PFSK-1 (cell line): ENCODE results near the gene TFDP2.

Source experiments
- POLR2AphosphoS5 ChIP-seq: IDR thresholded peaks from 2 replicates; pipeline ENCODE4 v1.6.1; 2012; ENCODE audit warnings: low read depth, mild to moderate bottlenecking, control low read depth, low read length, moderate library complexity
- SIN3A ChIP-seq: IDR thresholded peaks from 2 replicates; pipeline ENCODE4 v1.6.1; 2012; ENCODE audit warnings: mild to moderate bottlenecking, low read length, moderate library complexity, borderline replicate concordance; ENCODE audit not compliant: insufficient read depth
- TF ChIP-seq, protein P1 (sequence below), 2 experiments: IDR thresholded peaks; 2 replicates each; pipeline versions ENCODE4 v1.6.1 to v1.8.0; 2011 to 2012; ENCODE audit warnings: low read depth in 2 of 2, low read length in 2 of 2, control low read depth in 1 of 2, inconsistent platforms in 1 of 2, mild to moderate bottlenecking in 1 of 2, moderate library complexity in 1 of 2; ENCODE audit not compliant: insufficient read depth in 1 of 2

DNA sequence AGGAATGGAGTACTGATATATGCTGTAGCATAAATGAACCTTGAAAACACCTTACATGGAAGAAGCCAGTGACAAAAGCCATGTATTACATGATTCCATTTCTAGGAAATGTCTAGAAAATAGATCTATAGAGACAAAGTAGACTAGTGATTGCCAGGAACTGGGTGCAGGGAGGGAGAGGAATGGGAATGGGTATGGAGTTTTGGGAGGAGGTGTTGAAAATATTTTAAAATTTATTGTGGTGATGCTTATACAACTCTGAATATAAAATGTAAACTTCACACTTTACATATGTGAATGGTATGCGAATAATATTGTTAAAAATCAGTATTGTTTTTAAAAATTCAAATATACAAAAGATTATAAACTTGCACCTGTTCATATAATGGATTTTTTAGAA is 250.4 kb downstream of the TFDP2 start:
- TF ChIP-seq POLR2AphosphoS5 (no peak), SIN3A (no peak)
- TF ChIP-seq, protein P1, sequence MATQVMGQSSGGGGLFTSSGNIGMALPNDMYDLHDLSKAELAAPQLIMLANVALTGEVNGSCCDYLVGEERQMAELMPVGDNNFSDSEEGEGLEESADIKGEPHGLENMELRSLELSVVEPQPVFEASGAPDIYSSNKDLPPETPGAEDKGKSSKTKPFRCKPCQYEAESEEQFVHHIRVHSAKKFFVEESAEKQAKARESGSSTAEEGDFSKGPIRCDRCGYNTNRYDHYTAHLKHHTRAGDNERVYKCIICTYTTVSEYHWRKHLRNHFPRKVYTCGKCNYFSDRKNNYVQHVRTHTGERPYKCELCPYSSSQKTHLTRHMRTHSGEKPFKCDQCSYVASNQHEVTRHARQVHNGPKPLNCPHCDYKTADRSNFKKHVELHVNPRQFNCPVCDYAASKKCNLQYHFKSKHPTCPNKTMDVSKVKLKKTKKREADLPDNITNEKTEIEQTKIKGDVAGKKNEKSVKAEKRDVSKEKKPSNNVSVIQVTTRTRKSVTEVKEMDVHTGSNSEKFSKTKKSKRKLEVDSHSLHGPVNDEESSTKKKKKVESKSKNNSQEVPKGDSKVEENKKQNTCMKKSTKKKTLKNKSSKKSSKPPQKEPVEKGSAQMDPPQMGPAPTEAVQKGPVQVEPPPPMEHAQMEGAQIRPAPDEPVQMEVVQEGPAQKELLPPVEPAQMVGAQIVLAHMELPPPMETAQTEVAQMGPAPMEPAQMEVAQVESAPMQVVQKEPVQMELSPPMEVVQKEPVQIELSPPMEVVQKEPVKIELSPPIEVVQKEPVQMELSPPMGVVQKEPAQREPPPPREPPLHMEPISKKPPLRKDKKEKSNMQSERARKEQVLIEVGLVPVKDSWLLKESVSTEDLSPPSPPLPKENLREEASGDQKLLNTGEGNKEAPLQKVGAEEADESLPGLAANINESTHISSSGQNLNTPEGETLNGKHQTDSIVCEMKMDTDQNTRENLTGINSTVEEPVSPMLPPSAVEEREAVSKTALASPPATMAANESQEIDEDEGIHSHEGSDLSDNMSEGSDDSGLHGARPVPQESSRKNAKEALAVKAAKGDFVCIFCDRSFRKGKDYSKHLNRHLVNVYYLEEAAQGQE (IDR thresholded peaks at IDR 0.05; ENCODE audit: insufficient read depth in 1 of 2, low read depth in 2 of 2, low read length in 2 of 2) = no peak
